Mucosa of descending colon (tissue), 3 donors: ENCODE measurements around the gene RABEP2. TPM values are rescaled to one million over a fixed set of nuclear protein-coding genes. Genes with fewer than 3 reads are reported as not detected.

Experiments used
- ATAC-seq: fragments of 200-7000 bp; cut with Tn5 transposase; one replicate; pipeline ENCODE4 v1.9.1; 2020; ENCODE audit warnings: mild to moderate bottlenecking, moderate library complexity
- DNase-seq, 3 donors: peaks; one replicate each; pipeline ENCODE4 v3.0.0-alpha.2; 2020
- H3K36me3 ChIP-seq: fragments of 200-600 bp; one replicate; pipeline ENCODE4 v1.8.0; 2021; ENCODE audit warnings: low read depth, mild to moderate bottlenecking
- H3K4me1 ChIP-seq: fragments of 200-600 bp; one replicate; pipeline ENCODE4 v1.8.0; 2021; ENCODE audit warnings: low read depth, mild to moderate bottlenecking
- H3K4me3 ChIP-seq: fragments of 200-600 bp; one replicate; pipeline ENCODE4 v1.8.0; 2021; ENCODE audit warnings: mild to moderate bottlenecking
- H3K9me3 ChIP-seq: fragments of 200-600 bp; one replicate; pipeline ENCODE4 v1.8.0; 2021; ENCODE audit warnings: mild to moderate bottlenecking
- intact Hi-C, 2 donors: fragments of 100-400 bp; cut with DNase I in 1 of 2; cut with micrococcal nuclease in 1 of 2; formaldehyde crosslinking; loops; one replicate each; pipeline versions ENCODE4 v1.11.0 to v1.11.1; 2022; cut with DNase I, micrococcal nuclease
- total RNA-seq, 3 donors: library from RNA; stranded (reverse); fragmentation: NEBNext Ultra II Directional in 2 of 3; extraction: Animal tissue kit (Norgen Biotek cat#: 25700) in 2 of 3; gene quantifications; one replicate each; pipeline versions ENCODE4 v1.2.1 to v1.2.4, GENCODE V29; 2021 to 2023
- TF ChIP-seq, protein P1 (sequence below): fragments of 200-600 bp; IDR thresholded peaks from one replicate; pipeline ENCODE4 v1.8.0; 2022; ENCODE audit warnings: antibody characterized with exemption, mild to moderate bottlenecking
- donor health status: DM: no; HTN: no; CAD: no; lungs with moderate emphysema.
- donor health status: DM: no; HTN: no; CAD: no.
- donor health status: DM: no; HTN: yes; CAD: no.

RABEP2 gene
- total RNA-seq, 3 donors from 2014 or later, result 35.1 to 43.2 (median 35.7) TPM

DNA sequence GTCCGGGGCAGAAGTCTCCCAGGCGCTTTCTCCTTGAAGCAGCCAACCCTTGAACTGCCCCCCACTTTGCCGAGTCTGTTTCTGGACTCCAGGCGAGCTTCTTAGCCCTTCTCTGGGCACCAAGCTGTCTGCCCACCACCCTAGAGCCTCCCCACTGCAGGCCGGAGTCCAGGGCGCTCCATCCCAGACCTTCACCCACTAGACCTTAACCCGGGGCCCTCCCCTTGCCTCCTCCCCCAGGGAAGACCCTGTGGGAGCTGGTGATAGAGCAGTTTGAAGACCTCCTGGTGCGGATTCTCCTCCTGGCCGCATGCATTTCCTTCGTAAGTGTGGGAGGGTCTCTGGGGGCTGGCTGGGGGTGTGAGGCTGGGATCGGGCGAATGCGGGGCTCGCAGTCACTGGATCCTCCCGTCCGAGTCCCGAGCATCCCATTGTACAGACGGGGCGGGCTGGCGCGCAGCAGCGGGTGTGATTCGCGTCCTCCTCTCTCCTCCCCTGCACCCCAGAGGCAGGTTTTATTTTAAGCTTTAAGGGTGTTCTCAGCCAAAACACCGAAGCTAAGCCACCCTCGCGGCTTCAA is 45.7 kb downstream of the RABEP2 start:
- H3K9me3 ChIP-seq, result no peaks in the 10 kb centered on the region
- ATAC-seq (peak; percentile 63), DNase-seq (no peak)
- peak overlapping the region; percentile 12 for H3K4me3 ChIP-seq
- H3K4me1 ChIP-seq, result peaks cover 12% of the 10 kb centered on the region
- H3K36me3 ChIP-seq, result no peaks in the 10 kb centered on the region
- TF ChIP-seq, protein P1, sequence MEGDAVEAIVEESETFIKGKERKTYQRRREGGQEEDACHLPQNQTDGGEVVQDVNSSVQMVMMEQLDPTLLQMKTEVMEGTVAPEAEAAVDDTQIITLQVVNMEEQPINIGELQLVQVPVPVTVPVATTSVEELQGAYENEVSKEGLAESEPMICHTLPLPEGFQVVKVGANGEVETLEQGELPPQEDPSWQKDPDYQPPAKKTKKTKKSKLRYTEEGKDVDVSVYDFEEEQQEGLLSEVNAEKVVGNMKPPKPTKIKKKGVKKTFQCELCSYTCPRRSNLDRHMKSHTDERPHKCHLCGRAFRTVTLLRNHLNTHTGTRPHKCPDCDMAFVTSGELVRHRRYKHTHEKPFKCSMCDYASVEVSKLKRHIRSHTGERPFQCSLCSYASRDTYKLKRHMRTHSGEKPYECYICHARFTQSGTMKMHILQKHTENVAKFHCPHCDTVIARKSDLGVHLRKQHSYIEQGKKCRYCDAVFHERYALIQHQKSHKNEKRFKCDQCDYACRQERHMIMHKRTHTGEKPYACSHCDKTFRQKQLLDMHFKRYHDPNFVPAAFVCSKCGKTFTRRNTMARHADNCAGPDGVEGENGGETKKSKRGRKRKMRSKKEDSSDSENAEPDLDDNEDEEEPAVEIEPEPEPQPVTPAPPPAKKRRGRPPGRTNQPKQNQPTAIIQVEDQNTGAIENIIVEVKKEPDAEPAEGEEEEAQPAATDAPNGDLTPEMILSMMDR, result no peak
- intact Hi-C loops, result no loop called here

DNA sequence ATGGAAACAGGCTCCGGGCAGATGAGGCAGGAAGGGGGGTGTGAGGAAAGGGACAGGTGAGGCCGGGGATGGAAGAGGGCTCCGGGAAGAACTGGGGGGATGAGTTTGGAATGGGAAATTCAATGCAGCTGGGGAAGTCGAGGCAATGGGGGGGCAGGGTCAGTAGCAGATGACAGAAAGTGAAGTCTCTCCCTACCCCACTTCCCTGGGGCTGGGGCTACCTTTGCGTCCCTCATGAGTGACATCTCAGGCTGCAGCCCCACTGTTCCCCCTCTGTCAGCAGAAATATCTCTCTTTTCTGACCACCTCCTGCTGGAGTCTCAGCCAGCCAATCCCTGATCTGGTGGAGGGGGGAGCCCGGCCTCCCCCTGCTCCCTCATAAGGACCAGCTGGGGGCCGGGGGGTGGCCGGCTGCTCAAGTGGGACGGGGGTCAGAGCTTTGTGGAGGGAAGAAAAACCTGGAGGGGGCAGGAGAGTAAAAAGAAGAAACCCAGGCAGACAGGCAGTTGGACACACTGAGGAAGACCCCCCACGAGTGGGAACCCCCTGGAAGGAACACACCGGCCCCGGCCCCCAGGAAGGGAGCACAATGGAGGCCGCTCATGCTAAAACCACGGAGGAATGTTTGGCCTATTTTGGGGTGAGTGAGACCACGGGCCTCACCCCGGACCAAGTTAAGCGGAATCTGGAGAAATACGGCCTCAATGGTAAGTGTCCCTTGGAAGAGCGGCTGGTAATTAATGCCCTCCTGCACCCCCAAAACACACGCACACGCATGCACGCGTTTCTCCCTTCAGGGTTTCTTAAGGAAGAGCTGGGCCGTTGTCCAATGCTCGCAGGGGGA is 46.7 kb downstream of the RABEP2 start, which contains the start of gene ATP2A1:
Gene ATP2A1, plus strand, starts transcription at position 406 of the 844 bp plus-strand sequence. Its CDS starts 184 bp downstream, at position 590.
- intact Hi-C loops, result no loop called here
- no peak for DNase-seq
- Histone ChIP-seq H3K9me3 (no peaks in the 10 kb centered on the region), H3K4me3 (no peak within 1 kb of the TSS), H3K36me3 (no peaks in the 10 kb centered on the region), H3K4me1 (peaks cover 12% of the 10 kb centered on the region)
- TF ChIP-seq, protein P1, result no peak
- no peak for ATAC-seq

DNA sequence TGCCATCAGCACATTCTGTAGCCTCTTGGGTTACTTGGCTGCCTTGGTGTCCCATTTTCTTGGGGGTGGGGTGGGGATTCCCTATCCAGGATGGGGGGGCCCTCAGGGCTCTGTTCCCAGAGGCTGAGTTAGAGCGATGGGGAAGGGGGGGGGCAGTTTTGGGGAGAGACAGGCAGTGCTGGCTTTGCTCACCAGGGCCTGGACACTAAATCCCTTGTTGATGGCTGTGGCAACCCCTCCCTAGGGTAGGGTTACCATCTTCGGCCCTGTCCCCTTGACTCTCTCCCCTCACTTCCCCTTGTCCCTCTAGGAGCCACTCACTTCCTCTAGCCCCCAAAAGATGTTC is 47.4 kb downstream of the RABEP2 start:
- no peak for ATAC-seq
- no peak for DNase-seq
- H3K4me3 ChIP-seq, result no peak overlapping the region
- peaks cover 12% of the 10 kb centered on the region for H3K4me1 ChIP-seq
- no peaks in the 10 kb centered on the region for H3K9me3 ChIP-seq
- intact Hi-C loops, result no loop called here
- TF ChIP-seq, protein P1, result no peak
- H3K36me3 ChIP-seq, result no peaks in the 10 kb centered on the region

DNA sequence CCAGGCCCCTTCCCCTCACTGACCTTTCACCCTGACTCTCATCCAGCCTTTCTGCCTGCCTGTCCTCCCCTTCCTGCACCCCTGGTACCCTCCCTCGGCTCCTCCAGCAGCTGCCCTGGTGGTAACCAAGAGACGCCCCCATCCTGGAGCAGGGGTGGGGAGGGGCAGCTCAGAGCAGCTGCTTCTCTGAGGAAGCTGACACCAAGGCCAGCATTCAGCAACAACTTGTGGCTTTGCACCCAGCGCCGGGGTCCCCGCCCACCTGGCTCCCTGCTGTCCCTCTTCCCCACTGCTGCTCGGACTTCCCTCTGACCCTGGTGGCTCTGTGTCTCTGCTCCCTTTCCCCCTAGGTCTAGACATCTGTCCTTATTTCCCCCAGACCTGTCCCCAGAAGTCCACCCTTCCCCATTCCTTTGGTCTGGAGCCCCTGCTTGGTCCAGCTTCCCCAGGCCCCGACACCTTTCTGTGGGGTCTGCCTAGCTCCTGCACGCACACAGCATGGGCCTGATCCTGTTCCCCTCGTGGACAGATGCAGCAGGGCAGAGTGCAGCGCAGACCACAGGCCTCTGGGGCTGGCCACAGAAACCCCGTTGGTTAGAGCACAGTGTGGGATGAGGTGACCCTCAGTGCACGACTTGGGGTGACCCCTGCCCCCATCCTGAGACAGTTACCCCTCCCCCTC is 47.9 kb downstream of the RABEP2 start:
- Histone ChIP-seq H3K4me3 (no peak overlapping the region), H3K9me3 (no peaks in the 10 kb centered on the region), H3K4me1 (peaks cover 12% of the 10 kb centered on the region), H3K36me3 (no peaks in the 10 kb centered on the region)
- TF ChIP-seq, protein P1, result no peak
- DNase-seq, result no peak
- ATAC-seq, result no peak
- intact Hi-C loops, result no loop called here

DNA sequence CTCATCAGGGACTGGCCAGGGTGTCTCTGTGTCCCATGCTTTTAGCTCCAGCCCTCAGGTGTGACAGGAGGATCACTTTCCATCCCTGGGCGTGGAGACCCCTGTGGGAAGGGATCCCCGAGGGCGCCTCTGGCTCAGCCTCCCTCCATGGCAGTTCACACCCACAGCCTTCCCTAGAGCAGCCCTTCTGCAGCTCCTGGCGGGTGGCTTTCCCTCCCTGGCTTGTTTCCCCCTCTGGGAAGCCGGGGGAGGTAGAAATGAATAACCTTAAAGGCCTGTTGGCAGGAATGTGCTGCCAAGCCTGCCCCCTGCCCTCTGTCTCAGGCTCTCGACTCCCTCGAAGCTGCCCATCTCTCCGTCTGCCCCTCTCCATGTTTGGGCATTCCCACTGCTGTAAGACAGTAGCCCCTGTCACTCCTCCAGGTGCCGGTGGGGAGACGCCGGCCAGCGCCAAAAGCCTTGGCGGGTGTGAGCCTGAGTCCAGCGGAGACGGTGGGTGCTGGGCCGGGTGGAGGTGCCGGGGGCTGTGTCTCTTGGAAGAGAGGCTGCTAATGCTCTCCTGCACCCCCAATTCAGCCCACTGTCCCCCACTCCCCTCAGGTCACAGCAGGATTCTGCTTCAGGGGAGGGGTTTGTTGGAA is 48.9 kb downstream of the RABEP2 start:
- intact Hi-C loops, result no loop called here
- DNase-seq (no peak), ATAC-seq (no peak)
- Histone ChIP-seq H3K9me3 (no peaks in the 10 kb centered on the region), H3K36me3 (no peaks in the 10 kb centered on the region), H3K4me1 (peaks cover 12% of the 10 kb centered on the region), H3K4me3 (no peak overlapping the region)
- TF ChIP-seq, protein P1, result no peak
